ENCODE measurements around the gene MEF2C.

The MEF2C gene

GRCh38 chr5:88878976-88879375, 4.0 kb downstream of the MEF2C start:
- no peak for TF ChIP-seq CTCF (IDR thresholded peaks at IDR 0.05; ENCODE audit: extremely low read depth, missing control alignments)
- no peak for DNase-seq (ENCODE audit: low spot score)

- TF ChIP-seq CTCF (IDR thresholded peaks at IDR 0.05; ENCODE audit: extremely low read depth, missing control alignments) = no peak
- DNase-seq (ENCODE audit: low spot score) = no peak
Observed at GRCh38 chr5:88877826-88878225, 5.2 kb downstream of the MEF2C start.

GRCh38 chr5:88876714-88877113, 6.3 kb downstream of the MEF2C start:
- no peak for DNase-seq (ENCODE audit: low spot score)

GRCh38 chr5:88875341-88876234, 7.4 kb downstream of the MEF2C start:
- DNase-seq (ENCODE audit: low spot score) = no peak
- no peak for TF ChIP-seq CTCF (IDR thresholded peaks at IDR 0.05; ENCODE audit: extremely low read depth, missing control alignments)

More at GRCh38 chr5:88876714-88877113, 6.3 kb downstream of the MEF2C start:
- no peak for TF ChIP-seq CTCF (IDR thresholded peaks at IDR 0.05; ENCODE audit: extremely low read depth, missing control alignments)

GRCh38 chr5:88873447-88873846, 9.5 kb downstream of the MEF2C start:
- no peak for DNase-seq (ENCODE audit: low spot score)
- TF ChIP-seq CTCF (IDR thresholded peaks at IDR 0.05; ENCODE audit: extremely low read depth, missing control alignments) = no peak

GRCh38 chr5:88872971-88873370, 10.0 kb downstream of the MEF2C start:
- no peak for DNase-seq (ENCODE audit: low spot score)
- no peak for TF ChIP-seq CTCF (IDR thresholded peaks at IDR 0.05; ENCODE audit: extremely low read depth, missing control alignments)

GRCh38 chr5:88870285-88870684, 12.7 kb downstream of the MEF2C start:
- TF ChIP-seq CTCF (IDR thresholded peaks at IDR 0.05; ENCODE audit: extremely low read depth, missing control alignments) = no peak
- DNase-seq (ENCODE audit: low spot score) = no peak
